ENCODE results near the gene ARL6.

The ARL6 gene, protein sequence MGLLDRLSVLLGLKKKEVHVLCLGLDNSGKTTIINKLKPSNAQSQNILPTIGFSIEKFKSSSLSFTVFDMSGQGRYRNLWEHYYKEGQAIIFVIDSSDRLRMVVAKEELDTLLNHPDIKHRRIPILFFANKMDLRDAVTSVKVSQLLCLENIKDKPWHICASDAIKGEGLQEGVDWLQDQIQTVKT

DNA sequence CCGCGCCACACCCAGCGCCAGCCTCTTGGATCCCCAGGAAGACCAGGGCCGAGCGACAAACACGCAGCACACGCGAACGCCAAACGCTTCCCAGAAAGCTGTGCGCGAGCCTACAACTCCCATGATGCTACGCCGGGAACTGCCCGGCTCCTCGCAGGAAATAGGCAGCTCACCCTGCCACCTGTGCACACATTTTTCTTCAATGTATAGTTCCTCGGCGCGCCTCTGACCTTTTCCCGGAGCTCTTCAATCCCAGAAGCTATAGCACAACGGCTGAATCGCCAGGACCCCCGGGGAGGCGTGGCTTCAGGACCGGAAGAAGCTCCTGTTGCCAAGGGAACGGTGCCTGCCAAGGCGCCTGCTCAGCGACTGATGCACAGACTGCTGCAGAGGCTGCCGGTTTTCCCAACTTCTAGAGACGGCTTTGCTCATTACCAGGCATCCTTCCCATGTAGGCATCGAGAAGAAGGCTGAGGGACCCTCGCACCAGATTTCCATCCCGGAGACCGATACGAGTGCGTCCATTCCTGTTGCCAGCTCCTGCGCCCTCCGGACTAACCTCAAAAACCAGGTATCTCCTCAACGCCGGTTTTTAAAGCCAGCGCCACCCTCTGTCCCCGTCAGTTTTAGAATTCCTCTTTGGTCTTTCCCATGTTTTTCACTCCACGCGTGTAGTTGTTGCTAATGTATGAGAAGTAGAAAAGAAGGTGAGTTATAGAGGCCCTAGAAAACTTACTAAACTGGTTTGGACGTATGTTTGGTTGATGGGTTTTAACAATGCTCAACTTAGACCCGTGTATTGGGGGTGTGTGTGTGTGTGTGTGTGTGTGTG, at the start of gene ARL6:
ARL6 (plus strand) TSS at position 352 of the 832 bp plus-strand sequence. CDS start 3,350 bp downstream, outside the sequence.
- DNase-seq, result peak; percentile 86

DNA sequence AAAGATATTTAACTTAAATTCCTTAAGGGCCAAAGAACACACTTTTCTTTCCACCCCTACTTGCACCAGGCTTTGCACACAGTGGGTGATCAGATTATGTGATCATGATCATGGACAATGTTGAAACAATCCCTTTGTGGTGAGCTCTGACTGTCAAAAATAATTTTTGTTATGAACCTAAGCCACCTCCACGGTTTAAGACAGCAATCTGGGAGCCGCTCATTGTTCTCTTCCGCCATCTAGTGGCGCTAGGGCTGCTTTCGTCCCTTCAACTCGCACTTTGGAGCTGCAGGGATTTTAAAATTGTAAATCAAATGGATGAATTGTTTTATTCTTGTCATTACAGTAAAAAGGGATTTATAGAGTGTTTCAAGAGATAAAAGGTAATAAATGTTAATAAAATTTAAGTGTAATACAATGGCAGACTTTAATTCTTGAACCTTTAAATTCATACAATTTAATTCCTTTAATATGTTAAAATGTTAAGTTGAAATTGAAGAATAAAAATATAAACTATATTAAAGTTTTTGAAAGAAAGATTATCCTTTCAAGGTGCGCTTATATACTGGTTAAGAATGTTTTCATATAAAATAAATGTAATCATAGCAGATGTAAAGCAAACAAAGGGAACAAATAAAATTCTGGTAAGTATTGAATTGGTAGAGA, 45.3 kb upstream of the ARL6 start:
- DNase-seq, result peak; percentile 66

DNA sequence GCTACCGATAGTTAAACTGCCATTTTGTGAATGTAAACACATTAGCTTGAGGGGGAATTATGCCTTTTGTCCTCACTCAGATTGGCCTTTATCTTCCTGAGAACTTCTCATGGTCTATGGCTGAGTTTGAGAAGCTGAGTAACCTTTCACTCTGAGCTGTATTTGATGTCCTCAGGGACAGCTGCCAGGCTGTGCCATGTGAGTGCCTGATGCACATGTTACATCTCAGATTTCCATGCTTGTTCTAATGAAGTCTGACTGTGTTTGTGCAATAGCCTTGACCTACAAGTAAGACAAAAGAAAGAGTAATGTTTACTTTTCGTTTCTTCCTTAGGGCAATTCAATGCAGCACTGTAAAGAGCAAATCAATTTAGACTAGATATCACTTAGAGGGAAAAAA, 44.1 kb upstream of the ARL6 start:
- no peak for DNase-seq

DNA sequence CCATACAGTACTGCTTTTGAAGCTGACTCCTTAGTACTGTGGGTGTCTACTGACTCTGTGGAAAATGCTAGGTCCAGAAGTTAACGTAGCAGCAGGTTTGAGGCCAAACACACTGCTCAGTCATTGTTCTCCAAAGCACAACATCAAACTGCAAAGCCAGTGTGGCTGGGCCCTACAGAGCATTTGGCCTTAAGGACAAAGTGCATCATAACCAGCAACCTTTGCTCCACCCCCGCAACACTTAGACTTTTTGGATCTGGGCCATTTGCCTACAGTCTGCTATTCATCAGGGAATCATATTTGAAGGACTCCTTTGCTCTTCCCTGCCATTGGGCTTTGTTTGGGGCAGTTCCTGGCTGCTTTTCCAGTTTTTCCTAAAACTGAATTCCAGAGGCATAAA, 43.1 kb upstream of the ARL6 start:
- DNase-seq, result no peak

DNA sequence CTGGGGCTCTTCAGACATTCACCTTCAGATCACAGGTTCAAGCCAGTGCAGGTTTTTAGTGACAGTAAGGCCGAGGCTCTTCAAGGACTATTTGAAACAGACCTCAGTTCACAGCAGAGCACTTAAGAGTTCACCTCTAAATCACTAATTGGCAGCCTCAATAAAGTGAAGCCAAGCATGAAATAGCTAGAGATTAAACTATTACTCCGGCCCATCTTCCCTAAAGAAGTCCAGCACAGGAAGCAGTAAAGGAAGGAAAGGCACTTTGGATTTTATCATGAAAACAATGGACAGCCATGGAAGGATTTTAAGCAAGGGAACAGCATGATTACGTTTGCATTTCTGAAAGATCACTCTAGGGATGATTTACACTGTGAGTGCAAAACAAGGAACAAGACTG, 27.6 kb upstream of the ARL6 start:
- no peak for DNase-seq

DNA sequence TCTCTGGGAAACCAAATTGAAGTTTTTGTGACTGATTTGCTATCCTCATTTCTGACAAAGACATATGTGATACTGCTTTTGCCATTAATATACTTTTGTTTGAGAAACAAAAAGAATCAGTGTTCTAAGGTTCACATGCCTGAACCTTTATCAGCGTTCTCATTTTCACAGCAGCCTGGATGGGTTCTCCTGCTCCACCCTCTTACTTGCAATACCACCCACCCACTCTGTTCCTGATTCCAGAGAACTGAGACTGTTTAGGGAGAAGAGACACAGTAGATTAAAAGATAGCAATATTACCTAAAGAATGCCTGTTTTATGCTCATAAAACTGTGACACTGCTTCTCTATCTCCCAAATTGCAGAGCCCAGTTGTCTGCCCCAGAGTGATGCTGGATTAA, 25.8 kb upstream of the ARL6 start:
- DNase-seq, result no peak

DNA sequence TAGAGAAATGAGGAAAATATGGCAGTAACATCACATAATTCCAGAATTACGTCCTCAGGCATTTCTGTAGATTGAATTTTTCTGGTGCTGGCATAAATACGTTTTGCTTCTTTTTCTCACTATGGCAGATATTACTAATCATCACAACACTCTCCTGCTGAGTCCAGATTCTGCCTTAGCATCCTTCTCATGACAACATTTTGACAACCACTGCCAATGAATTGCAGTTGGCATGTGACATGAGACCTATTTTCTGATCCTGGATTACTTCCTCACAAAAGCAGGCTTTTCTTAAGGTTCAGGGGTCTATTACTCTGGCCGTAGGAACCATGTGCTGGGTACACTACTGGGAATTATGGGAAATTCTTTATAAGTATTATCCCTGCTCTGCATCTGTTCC, 22.5 kb upstream of the ARL6 start:
- DNase-seq, result no peak

DNA sequence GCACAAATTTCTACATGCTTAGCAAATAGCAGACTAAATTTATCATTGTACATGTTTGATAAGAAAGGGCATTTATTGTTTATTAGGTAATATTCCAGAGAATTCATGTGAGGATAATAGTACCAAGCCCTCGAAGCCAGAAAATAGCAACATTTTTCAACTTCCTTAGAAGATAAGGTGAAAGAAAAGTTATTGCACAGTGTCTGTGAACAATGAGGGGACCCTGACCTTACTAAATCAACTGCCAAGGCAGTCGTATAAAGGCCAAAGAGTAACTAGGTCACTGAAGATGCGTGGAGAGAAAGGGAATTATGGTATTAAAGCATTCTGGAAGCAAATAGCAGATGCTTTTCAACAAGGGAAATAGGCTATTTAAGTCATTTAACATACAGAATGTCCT, 20.3 kb upstream of the ARL6 start:
- DNase-seq, result no peak

DNA sequence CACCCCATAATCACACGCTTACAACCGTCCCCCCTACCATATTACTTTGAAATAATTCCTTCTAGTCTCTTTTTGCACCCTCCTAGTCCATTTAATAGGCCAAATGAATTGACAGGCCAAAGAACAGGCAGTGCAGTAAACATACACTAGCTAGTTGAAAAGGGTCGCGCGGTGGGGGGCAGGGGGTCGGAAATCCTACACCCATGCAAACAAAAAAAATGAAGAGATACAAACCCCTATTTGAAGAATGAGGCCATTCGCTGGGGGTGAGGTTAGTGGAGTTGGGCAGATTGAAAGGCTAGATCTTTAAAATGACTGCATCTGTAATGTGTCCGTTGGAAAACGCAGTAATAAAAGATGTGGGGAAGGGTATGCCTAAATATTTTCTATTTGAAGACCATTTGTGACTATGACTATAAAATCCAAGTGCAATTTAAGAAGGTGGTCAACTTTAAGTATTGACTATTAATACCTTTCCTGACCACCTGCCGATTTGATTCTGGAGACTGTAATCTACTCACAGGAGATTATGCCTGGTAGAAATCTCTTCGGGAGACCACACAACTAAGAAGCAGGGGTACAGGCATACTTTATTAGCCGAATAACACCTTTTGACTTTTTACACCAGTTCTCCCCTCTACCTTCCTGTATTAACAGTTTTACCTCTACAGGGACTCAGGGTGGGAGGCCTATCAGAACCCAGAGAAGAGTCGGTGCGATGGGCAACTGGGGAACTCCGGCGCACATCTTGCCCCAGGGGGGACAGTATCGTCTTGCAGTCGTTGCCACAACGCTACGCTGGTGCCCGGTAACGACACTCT, 762 bp upstream of the ARL6 start:
- DNase-seq, result no peak

DNA sequence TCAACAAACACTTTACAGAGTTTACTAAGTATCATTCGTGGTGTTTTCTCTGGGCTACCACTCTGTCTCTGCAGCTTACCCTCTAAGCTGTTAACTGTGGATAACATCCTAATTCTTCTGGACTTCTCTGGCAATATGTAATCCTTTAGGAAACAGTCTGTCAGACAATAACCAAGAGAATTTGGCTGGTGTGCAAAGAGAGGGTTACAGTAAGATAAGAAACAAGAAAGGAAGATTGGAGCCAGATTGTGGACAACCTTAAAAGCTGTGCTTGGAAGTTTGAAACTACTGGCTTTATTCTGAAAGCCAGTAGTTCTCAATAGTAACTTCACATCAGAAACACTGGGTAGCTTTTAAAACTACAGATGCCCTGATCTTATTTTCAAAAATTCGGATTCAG, 778 bp downstream of the ARL6 start:
- no peak for DNase-seq

DNA sequence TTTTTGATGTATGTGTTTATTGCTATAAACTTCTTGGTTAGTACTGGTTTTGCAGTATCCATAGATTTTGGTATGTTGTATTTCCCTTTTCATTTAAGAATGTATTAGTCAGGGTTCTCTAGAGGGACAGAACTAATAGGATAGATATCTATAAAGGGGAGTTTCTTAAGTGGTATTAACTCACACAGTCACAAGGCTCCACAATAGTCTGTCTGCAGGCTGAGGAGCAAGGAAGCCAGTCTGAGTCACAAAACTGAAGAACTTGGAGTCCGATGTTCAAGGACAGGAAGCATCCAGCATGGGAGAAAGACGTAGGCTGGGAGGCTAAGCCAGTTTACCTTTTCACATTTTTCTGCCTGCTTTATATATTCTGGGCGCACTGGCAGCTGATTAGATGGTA, 8.4 kb downstream of the ARL6 start:
- DNase-seq, result no peak

DNA sequence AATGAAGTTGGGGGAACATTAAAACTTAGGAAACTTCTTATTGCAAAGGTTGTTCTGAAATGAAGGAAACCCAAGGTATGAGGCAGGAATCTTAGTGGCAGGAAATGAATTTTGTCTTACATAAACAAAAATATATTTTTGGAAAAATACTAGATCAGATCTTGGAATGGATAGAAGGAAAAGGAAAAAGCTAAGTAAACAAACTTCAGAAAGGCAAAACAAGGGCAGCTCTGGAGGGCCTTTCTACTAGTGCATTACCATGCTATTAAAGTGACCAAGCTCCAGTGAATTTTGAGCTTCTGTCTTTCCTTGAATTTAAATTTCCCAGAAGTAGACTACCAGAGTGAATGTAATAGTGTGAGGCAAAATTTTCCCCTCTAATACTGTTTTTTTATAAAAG, 13.6 kb downstream of the ARL6 start:
- no peak for DNase-seq

DNA sequence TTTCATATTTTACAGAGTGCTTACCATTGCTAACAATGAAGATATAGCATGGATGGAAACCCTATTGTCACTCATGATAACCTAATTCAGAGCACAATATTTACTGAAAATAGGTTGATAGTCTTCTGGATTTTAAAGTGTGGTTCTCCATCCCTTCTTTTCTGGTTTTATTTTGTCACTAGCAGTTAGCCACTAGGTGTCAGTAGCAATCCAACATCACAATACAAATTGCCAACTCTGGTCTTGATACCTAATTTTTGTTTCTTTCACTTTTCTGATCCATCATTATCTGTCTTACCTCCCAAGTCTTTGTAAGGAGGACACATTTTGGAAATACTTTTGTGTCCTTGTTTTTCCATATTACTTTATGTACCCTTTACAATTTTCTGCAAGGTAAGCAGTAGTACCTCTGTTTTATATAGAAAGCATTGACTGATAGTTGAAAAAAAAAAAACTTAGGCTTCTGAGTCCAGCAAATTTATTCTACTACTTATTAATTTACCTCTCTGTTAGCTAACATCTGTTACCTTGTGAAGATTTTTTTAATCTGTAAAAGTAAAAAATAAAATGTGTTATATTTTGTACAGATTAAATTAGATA, 29.0 kb downstream of the ARL6 start:
- DNase-seq, result no peak

DNA sequence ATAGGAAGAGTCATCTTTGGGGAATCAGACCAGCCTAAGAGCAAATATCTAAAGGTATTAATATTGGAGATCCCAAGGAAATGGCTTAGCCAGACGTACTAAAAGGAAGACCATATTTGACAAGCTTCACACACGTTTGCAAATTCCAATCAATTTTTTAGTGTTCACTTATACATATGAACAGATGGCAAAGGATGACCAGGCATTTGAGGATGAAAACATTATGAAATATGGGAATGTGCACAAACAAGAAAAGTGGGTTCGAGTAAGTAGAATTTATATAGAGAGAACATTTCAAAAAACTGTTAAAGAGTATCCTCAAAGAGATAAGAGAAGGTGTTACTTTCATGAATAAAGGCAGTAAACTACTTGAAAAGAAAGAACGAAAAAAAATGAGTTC, 31.4 kb downstream of the ARL6 start:
- no peak for DNase-seq

DNA sequence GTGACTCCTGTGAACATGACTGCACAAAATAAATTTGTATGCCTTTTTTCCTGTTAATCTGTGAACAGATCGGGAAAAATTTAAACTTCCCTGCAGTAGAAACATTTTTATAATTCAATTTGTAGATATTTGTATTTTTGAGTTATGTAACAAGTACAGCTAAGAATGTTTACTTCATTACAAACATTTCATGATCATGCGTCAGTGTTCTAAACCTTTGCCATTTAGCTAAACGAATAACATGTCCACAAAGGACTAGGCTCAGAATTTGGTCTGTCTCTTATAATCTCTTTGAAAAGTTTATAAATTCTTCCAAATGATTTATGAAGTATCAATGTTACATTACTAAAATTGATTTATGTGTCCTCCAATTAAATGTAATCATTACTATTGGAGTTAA, 39.9 kb downstream of the ARL6 start:
- DNase-seq, result no peak

DNA sequence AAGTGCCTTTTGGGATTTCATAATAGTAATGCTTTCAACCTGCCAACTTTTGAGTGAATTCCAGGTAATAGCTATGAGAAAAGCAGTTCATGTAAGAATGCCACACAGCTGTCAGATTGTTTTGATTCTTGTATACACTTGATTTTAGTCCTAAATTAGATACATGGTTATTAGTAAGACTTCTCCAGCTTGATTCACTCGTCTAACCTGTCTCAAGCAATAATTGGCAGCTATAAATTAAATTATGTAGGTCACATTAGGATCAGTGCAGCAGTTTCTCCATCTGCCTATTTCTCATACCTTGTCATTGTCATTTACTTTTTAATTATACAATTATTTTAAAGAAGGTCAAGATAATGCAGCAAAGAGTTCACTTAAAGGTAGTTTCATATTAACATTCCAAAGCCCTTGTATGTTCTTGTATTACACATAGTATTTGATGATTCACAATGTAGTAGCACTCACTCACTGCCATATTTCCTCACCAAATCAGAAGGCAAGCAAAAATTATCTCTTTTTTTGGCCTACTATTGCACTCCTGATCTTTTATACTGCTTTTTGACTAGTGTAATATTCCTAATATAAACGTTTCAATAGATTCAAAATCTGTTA, 46.3 kb downstream of the ARL6 start:
- DNase-seq, result no peak

DNA sequence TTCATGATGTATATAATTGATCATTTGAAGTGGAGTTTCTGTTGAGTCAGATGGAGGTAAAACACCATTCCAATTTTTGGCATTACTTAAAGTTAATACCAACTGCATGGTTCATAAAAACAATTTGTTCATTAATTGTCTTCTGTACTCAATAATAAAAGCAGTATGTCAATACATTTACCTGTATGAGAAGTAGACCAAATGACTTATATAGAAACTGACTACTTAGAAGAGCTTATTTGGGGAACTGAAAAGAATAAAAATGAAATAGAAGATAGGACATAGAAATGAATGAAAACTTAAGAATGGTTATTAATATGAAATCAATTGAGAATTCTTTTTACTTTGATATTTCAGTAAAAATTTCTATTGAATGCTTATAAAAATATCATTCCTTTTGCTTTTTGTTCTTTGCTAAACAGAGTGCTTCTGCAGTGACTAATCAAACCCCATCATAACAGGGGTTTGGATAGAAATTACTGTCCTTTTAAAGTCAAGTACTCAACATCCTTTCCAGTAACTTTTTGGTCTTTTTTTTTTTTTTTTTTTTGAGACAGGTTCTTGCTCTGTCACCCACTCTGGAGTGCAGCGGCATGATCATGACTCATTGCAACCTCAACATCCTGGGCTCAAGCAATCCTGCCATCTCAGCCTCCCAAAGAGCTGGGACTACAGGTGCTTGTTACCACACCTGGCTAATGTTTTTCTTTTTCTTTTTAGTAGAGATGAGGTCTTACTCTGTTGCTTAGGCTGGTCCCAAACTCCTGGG, 50.8 kb downstream of the ARL6 start:
- no peak for DNase-seq

DNA sequence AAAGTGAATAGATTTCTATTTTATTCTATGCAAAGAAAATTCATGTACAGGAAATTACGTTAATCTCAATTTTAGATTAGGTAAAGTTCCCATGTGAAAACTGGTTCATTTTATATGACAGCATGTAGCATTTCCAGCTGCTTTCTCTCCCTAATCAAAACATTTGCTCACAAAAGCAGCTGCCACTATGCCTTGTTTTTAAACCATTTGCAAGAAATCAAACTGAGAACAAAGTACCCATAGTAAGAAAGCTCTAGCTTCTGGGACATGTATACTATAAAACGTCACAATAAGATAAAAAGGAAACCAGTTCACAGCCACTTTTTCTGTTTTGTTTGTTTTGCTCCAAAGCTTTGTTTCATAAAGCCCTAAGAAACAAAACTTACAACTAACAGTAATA, 52.3 kb downstream of the ARL6 start:
- no peak for DNase-seq

DNA sequence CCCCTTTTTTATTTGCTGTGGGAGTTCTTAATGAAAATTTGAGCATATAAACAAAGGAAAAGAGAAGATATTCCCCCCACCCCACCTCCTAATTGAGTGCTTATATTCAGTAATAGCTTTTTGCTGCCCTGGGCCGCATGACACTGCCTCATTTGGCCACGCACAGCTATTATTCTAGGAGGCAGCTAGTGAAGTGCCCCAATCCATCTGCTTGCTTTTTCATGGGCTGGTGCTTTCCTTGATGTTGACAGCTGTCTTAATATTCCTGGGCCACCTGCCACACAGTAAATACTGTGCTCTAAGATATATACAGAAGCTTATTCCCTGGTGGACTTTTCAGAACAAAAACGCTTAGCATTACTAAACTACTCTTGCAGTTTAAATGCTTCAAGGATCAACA, 53.4 kb downstream of the ARL6 start:
- no peak for DNase-seq

DNA sequence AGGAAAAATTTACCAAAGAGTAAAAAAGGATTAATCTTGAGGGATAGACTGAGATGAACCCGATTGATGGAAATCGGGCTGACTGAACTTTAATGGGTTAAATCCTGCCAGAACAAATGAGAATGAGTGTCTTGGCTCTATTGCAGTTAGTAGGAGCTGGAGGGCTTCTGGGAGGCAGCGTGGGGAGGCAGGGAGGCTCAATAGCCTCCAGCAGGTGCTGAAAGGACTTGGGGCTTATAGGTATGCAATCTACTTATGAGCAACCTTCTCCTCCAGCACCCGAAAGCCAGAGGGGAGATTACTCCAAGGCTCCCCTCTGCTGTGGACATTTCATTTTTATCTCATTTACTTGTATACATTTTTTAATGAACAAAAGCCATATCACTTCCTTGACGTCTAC, 56.2 kb downstream of the ARL6 start:
- no peak for DNase-seq

DNA sequence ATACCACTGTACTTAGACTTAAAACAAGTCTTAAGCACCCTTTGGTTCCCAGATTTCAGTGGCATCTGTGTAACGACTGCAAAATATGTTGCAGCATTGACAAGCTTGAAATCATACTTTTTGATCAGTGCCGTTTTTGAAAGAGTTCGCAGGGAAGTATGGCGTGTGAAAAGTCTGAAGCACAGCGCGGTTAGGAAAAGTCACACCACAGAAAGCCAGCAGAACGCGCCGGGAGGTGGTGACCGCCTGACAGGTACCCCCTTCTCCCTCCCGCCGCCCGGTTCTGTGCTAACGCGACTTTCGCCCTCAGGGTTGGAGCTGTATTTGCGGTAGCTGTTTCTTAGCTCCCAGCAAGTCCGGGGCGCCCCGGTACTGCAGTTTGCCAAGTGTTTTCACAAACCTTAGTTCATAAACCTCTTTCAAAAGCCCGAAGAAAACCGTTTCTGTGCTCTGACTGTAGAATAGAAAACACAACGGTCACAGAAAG, 56.8 kb downstream of the ARL6 start:
- peak; percentile 77 for DNase-seq

Measured in activated CD8-positive, alpha-beta memory T cell treated with anti-CD3 and anti-CD28 coated beads, Interleukin-2, amount 50 U/mL, for 48 hours (primary cell).